PC-3 (cell line): ENCODE data around the gene TRIM61. TPM values are rescaled to one million over a fixed set of nuclear protein-coding genes. Genes with fewer than 3 reads are reported as not detected.
"Not testable (repeated sequence)": the region's sequence is repeated elsewhere in the genome, so short reads cannot be mapped to it uniquely, and the experiment has no call there.

Experiments
- ATAC-seq: fragments of 200-7000 bp; cut with Tn5 transposase; 2 replicates; pipeline ENCODE4 v1.9.1; 2020; ENCODE audit warnings: mild to moderate bottlenecking, moderate library complexity
- BruUV-seq: library from RNA; stranded (reverse); fragments of 400-500 nt; replicated peaks from 2 replicates; lab custom pipeline; 2021; lab: Mats Ljungman, UMichigan
- CTCF ChIA-PET: fragments of 300-600 bp; sonication (Branson Sonifier 250); formaldehyde crosslinking; loops from one replicate; lab custom pipeline; 2022; ENCODE audit warnings: antibody characterized with exemption; lab: Charles Lee
- POLR2A ChIA-PET: fragments of 300-600 bp; sonication (Branson Sonifier 250); formaldehyde crosslinking; loops from one replicate; lab custom pipeline; 2022; ENCODE audit warnings: antibody characterized with exemption; ENCODE audit not compliant: unreplicated experiment; lab: Charles Lee
- DNase-seq: peaks from one replicate; pipeline ENCODE4 v3.0.0-alpha.2; 2015
- H2AFZ ChIP-seq: fragments of 300-600 bp; sonication (generic); 2 replicates; pipeline ENCODE4 v1.6.0; 2016; ENCODE audit warnings: antibody characterized with exemption, low read length
- H3F3A ChIP-seq: fragments of 300-600 bp; sonication (generic); one replicate; pipeline ENCODE4 v1.6.0; 2017; ENCODE audit warnings: antibody characterized with exemption, low read length, control low read depth, mild to moderate bottlenecking; ENCODE audit not compliant: unreplicated experiment
- H3K27ac ChIP-seq: fragments of 300-600 bp; sonication (generic); 2 replicates; pipeline ENCODE4 v1.5.1; 2016; ENCODE audit warnings: mild to moderate bottlenecking, low read length
- H3K27me3 ChIP-seq: fragments of 300-600 bp; sonication (generic); 2 replicates; pipeline ENCODE4 v1.6.1; 2016; ENCODE audit warnings: low read length, mixed read lengths
- H3K36me3 ChIP-seq: fragments of 300-600 bp; sonication (generic); 2 replicates; pipeline ENCODE4 v1.6.1; 2016; ENCODE audit warnings: low read depth, mixed run types, low read length, mixed read lengths
- H3K4me1 ChIP-seq: fragments of 300-600 bp; sonication (generic); 2 replicates; pipeline ENCODE4 v1.5.1; 2016; ENCODE audit warnings: low read length; ENCODE audit not compliant: insufficient read depth
- H3K4me2 ChIP-seq: fragments of 300-600 bp; sonication (generic); 2 replicates; pipeline ENCODE4 v1.6.0; 2016; ENCODE audit warnings: low read length
- H3K4me3 ChIP-seq: fragments of 300-600 bp; sonication (generic); 2 replicates; pipeline ENCODE4 v1.5.1; 2016; ENCODE audit warnings: mild to moderate bottlenecking, low read length, mixed read lengths
- H3K79me2 ChIP-seq: fragments of 300-600 bp; sonication (generic); 2 replicates; pipeline ENCODE4 v1.6.1; 2017; ENCODE audit warnings: low read length, mixed read lengths
- H3K9ac ChIP-seq: fragments of 300-600 bp; sonication (generic); 2 replicates; pipeline ENCODE4 v1.6.0; 2016; ENCODE audit warnings: mild to moderate bottlenecking, low read length
- H3K9me2 ChIP-seq: fragments of 300-600 bp; sonication (generic); replicated peaks from 2 replicates; pipeline ENCODE4 v1.6.1; 2016; ENCODE audit warnings: mixed run types, low read length, mixed read lengths
- H3K9me3 ChIP-seq: fragments of 300-600 bp; sonication (generic); 2 replicates; pipeline ENCODE4 v1.6.1; 2016; ENCODE audit warnings: low read length, mixed read lengths
- H4K20me1 ChIP-seq: fragments of 300-600 bp; sonication (generic); 2 replicates; pipeline ENCODE4 v1.6.1; 2016; ENCODE audit warnings: low read length, mixed read lengths
- EZH2 ChIP-seq: fragments of 300-600 bp; sonication (generic); IDR thresholded peaks from one replicate; pipeline ENCODE4 v1.6.1; 2017; ENCODE audit warnings: antibody characterized with exemption, mild to moderate bottlenecking, low read length; ENCODE audit not compliant: unreplicated experiment
- EZH2phosphoT487 ChIP-seq: fragments of 300-600 bp; sonication (generic); IDR thresholded peaks from 2 replicates; pipeline ENCODE4 v1.6.1; 2018; ENCODE audit warnings: mild to moderate bottlenecking, antibody characterized with exemption, low read length, borderline replicate concordance
- intact Hi-C: fragments of 100-400 bp; cut with micrococcal nuclease; formaldehyde crosslinking; loops from 2 replicates; pipeline ENCODE4 v1.9.0; 2023
- total RNA-seq: library from RNA; depleted of rRNA; stranded (reverse); fragments of >200 nt; gene quantifications from 2 replicates; pipeline ENCODE4 v1.2.3, GENCODE V29; 2014
- TF ChIP-seq, protein P1 (sequence below): fragments of 300-600 bp; sonication (generic); conservative IDR thresholded peaks from 2 replicates; pipeline ENCODE4 v1.5.1; 2017; ENCODE audit warnings: antibody characterized with exemption, low read depth, mild to moderate bottlenecking, low read length

Gene TRIM61
- total RNA-seq, 1 experiment from 2014 or later = not detected

DNA sequence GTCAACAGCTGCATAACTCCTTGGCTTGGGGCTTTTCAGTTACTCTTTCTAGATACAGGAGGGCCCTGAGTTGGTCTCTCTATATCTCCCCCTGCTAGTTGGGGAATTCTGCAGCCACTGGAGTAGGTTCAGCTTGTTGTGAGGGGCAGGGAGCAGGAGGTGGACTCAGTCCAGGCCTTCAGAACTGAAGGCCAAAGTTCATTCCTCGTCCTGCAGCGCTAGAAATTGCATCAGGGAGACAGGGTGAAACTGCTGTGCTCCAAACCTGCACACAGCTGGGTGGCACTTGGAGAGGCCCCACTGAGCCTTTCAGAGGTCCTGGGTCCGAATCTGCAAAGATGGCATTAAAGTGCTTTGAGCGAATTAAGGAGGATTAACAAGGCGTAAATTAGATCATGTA lies 29.4 kb upstream of the TRIM61 start:
- intact Hi-C loops = no loop called here
- no peaks in the 10 kb centered on the region for H3K79me2 ChIP-seq
- POLR2A ChIA-PET = no interaction called here
- H3F3A ChIP-seq = no peaks in the 10 kb centered on the region
- H3K4me1 ChIP-seq = no peaks in the 10 kb centered on the region
- CTCF ChIA-PET = no interaction called here
- peaks cover 14% of the 10 kb centered on the region for H3K27me3 ChIP-seq
- H3K27ac ChIP-seq = no peak overlapping the region
- ATAC-seq (no peak), DNase-seq (no peak)
- no peak overlapping the region for H3K9ac ChIP-seq
- BruUV-seq = no TSS peak
- H3K4me2 ChIP-seq = no peak overlapping the region
- no peaks in the 10 kb centered on the region for H4K20me1 ChIP-seq
- TF ChIP-seq, protein P1, sequence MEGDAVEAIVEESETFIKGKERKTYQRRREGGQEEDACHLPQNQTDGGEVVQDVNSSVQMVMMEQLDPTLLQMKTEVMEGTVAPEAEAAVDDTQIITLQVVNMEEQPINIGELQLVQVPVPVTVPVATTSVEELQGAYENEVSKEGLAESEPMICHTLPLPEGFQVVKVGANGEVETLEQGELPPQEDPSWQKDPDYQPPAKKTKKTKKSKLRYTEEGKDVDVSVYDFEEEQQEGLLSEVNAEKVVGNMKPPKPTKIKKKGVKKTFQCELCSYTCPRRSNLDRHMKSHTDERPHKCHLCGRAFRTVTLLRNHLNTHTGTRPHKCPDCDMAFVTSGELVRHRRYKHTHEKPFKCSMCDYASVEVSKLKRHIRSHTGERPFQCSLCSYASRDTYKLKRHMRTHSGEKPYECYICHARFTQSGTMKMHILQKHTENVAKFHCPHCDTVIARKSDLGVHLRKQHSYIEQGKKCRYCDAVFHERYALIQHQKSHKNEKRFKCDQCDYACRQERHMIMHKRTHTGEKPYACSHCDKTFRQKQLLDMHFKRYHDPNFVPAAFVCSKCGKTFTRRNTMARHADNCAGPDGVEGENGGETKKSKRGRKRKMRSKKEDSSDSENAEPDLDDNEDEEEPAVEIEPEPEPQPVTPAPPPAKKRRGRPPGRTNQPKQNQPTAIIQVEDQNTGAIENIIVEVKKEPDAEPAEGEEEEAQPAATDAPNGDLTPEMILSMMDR = no peak
- TF ChIP-seq EZH2phosphoT487 (no peak), EZH2 (no peak)
- H2AFZ ChIP-seq = no peak overlapping the region
- H3K9me2 ChIP-seq = no peaks in the 10 kb centered on the region
- H3K9me3 ChIP-seq = no peaks in the 10 kb centered on the region
- H3K36me3 ChIP-seq = no peaks in the 10 kb centered on the region
- H3K4me3 ChIP-seq = no peak overlapping the region

DNA sequence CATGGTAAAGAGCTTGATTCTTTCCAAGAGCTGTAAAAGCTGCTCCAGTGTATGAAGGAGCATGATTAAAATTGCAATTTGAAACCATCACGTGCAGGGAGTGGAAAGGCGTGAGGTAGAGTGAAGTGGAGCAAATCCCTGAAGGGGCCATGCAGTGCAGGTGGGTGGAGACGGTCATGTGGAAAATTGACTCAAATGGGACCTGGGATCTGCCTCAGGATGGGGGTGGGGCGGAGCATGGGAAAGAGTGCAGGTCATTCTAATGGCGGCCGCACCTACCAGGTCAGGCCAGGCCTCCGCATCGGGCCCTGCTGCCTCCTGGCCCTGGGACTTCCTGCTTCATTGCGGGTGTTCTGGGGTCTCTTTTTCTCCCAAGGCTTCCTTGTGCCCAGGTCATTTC lies 29.0 kb upstream of the TRIM61 start:
- Histone ChIP-seq H3K27me3 (peaks cover 14% of the 10 kb centered on the region), H3K36me3 (no peaks in the 10 kb centered on the region), H3K9me3 (no peaks in the 10 kb centered on the region), H3K9me2 (no peaks in the 10 kb centered on the region), H3K79me2 (no peaks in the 10 kb centered on the region), H4K20me1 (no peaks in the 10 kb centered on the region), H3K4me1 (no peaks in the 10 kb centered on the region), H3K27ac (no peak overlapping the region), H3K4me3 (no peak overlapping the region), H3K4me2 (no peak overlapping the region), H3F3A (no peaks in the 10 kb centered on the region), H3K9ac (no peak overlapping the region), H2AFZ (no peak overlapping the region)
- TF ChIP-seq, protein P1 = no peak
- TF ChIP-seq EZH2phosphoT487 = no peak
- no peak for TF ChIP-seq EZH2
- intact Hi-C loops = no loop called here
- DNase-seq (no peak), ATAC-seq (no peak)
- BruUV-seq = no TSS peak
- POLR2A ChIA-PET = no interaction called here
- CTCF ChIA-PET = no interaction called here

DNA sequence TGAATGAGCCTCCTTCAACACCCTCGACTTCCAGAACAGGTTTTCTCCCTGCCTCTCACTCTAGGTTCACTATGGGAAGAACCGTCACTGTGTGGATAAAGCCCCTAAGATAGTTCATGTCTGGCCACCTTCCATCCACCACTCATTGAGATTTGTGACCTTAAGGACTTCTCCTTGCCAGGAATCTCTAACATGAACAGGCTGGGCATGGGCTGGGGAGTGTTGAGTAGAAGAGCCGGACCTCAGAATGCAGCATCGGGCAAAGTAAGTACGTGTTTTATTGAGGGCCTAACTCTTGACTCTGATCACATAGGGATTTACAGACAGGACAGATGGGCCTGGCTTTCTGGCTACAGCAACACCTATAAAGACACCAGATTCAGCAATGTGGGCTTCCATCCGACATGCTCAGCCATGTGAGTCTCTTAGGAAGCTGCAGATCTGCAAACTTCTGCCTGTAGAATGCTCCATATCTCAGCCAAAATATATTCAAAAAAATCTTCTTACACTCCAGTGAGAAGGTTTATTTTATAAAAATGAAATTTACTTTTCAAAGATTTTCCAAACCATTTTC lies 28.0 kb upstream of the TRIM61 start:
- Histone ChIP-seq H3F3A (no peaks in the 10 kb centered on the region), H3K27me3 (peaks cover 18% of the 10 kb centered on the region), H3K27ac (no peak overlapping the region), H3K9me3 (no peaks in the 10 kb centered on the region), H3K4me3 (no peak overlapping the region), H2AFZ (no peak overlapping the region), H3K4me1 (no peaks in the 10 kb centered on the region), H4K20me1 (no peaks in the 10 kb centered on the region), H3K79me2 (no peaks in the 10 kb centered on the region), H3K36me3 (no peaks in the 10 kb centered on the region), H3K4me2 (no peak overlapping the region), H3K9ac (no peak overlapping the region), H3K9me2 (no peaks in the 10 kb centered on the region)
- DNase-seq (no peak), ATAC-seq (no peak)
- ChIA-PET POLR2A (interaction anchor here (0.6 kb wide), 2 partner anchors 13 to 23 kb away, joined by 3 to 4 read pairs; no protein-coding TSS in a partner anchor), CTCF (no interaction called here)
- intact Hi-C loops = no loop called here
- no TSS peak for BruUV-seq
- TF ChIP-seq EZH2 = no peak
- TF ChIP-seq, protein P1 = no peak

DNA sequence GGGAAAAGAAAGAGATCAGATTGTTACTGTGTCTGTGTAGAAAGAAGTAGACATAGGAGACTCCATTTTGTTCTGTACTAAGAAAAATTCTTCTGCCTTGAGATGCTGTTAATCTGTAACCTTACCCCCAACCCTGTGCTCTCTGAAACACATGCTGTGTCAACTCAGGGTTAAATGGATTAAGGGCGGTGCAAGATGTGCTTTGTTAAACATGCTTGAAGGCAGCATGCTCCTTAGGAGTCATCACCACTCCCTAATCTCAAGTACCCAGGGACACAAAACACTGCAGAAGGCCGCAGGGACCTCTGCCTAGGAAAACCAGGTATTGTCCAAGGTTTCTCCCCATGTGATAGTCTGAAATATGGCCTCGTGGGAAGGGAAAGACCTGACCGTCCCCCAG lies 24.5 kb upstream of the TRIM61 start:
- H3K9me3 ChIP-seq, H3K79me2 ChIP-seq, H4K20me1 ChIP-seq, H3K9me2 ChIP-seq, POLR2A ChIA-PET, BruUV-seq, H3K36me3 ChIP-seq, H3K27ac ChIP-seq, DNase-seq, ATAC-seq, intact Hi-C loops, H3K4me2 ChIP-seq, H3K9ac ChIP-seq, CTCF ChIA-PET, H3K4me3 ChIP-seq, H3K4me1 ChIP-seq, H3F3A ChIP-seq, H2AFZ ChIP-seq: not testable (repeated sequence)
- H3K27me3 ChIP-seq = peaks cover 23% of the 10 kb centered on the region
